NCI-H69 (cell line): Measurements from ENCODE around the gene OR10A7.
"Not testable (repeated sequence)": the region's sequence is repeated elsewhere in the genome, so short reads cannot be mapped to it uniquely, and the experiment has no call there.

Source experiments
- DNase-seq: peaks from one replicate; lab custom pipeline; 2025; lab: John Stamatoyannopoulos, UW

Gene OR10A7

GRCh38 chr12:55220725-55221124 lies at the start of gene OR10A7:
Gene OR10A7, plus strand, starts transcription at chr12:55221025. Its CDS starts 0 bp downstream, at chr12:55221025.
- no peak for DNase-seq

GRCh38 chr12:55171445-55171844 lies 49.4 kb upstream of the OR10A7 start:
- DNase-seq, result no peak

GRCh38 chr12:55171846-55172245 lies 49.0 kb upstream of the OR10A7 start:
- not testable (repeated sequence) for DNase-seq

GRCh38 chr12:55172686-55173085 lies 48.1 kb upstream of the OR10A7 start:
- DNase-seq, result no peak

- no peak for DNase-seq
Observed at GRCh38 chr12:55173456-55173855, 47.4 kb upstream of the OR10A7 start.

GRCh38 chr12:55188573-55188972 lies 32.3 kb upstream of the OR10A7 start:
- no peak for DNase-seq

GRCh38 chr12:55188974-55189556 lies 31.8 kb upstream of the OR10A7 start:
- DNase-seq, result peak; percentile 76

GRCh38 chr12:55194382-55194781 lies 26.4 kb upstream of the OR10A7 start:
- no peak for DNase-seq

GRCh38 chr12:55226523-55226922 lies 5.7 kb downstream of the OR10A7 start:
- no peak for DNase-seq

- DNase-seq, result no peak
Observed at GRCh38 chr12:55227643-55228042, 6.8 kb downstream of the OR10A7 start.

- no peak for DNase-seq
Observed at GRCh38 chr12:55244309-55244708, 23.5 kb downstream of the OR10A7 start, which contains the start of gene OR6C74. Gene OR6C74, plus strand, starts transcription at chr12:55244609. Its CDS starts 2,679 bp downstream, at chr12:55247288.

- no peak for DNase-seq
Observed at GRCh38 chr12:55246159-55246558, 25.3 kb downstream of the OR10A7 start.

GRCh38 chr12:55250944-55251343 lies 30.1 kb downstream of the OR10A7 start:
- no peak for DNase-seq

GRCh38 chr12:55253281-55253680 lies 32.5 kb downstream of the OR10A7 start:
- no peak for DNase-seq

GRCh38 chr12:55256831-55257230 lies 36.0 kb downstream of the OR10A7 start:
- DNase-seq, result no peak

GRCh38 chr12:55258303-55258702 lies 37.5 kb downstream of the OR10A7 start:
- DNase-seq, result no peak
